H9 (cell line): ENCODE data around the gene TTLL3. TPM values are rescaled to one million over a fixed set of nuclear protein-coding genes. Genes with fewer than 3 reads are reported as not detected.

Source experiments
- DNase-seq: peaks from one replicate; pipeline ENCODE4 v3.0.0-alpha.2; 2017
- H2AFZ ChIP-seq: one replicate; pipeline ENCODE4 v1.6.1; 2013; ENCODE audit warnings: mild to moderate bottlenecking, low read length, control low read depth, moderate library complexity
- H2AK5ac ChIP-seq: 2 replicates; pipeline ENCODE4 v1.6.1; 2013; ENCODE audit warnings: low read length, control low read depth, mixed read lengths; ENCODE audit not compliant: insufficient read length
- H2BK120ac ChIP-seq: one replicate; pipeline ENCODE4 v1.6.1; 2013; ENCODE audit warnings: low read depth, mild to moderate bottlenecking, low read length, control low read depth, inconsistent platforms; ENCODE audit not compliant: poor library complexity, severe bottlenecking
- H2BK12ac ChIP-seq: 2 replicates; pipeline ENCODE4 v1.6.1; 2013; ENCODE audit warnings: low read length, control low read depth, mixed read lengths, low read depth; ENCODE audit not compliant: insufficient read length
- H2BK15ac ChIP-seq: 2 replicates; pipeline ENCODE4 v1.6.1; 2013; ENCODE audit warnings: low read depth, low read length, control low read depth
- H2BK20ac ChIP-seq: one replicate; pipeline ENCODE4 v1.6.1; 2013; ENCODE audit warnings: low read depth, mild to moderate bottlenecking, low read length, control low read depth, inconsistent platforms; ENCODE audit not compliant: poor library complexity, severe bottlenecking
- H2BK5ac ChIP-seq: 2 replicates; pipeline ENCODE4 v1.6.1; 2013; ENCODE audit warnings: low read length, control low read depth, mixed read lengths; ENCODE audit not compliant: insufficient read length
- H3K14ac ChIP-seq: 2 replicates; pipeline ENCODE4 v1.6.1; 2013; ENCODE audit warnings: low read length, control low read depth; ENCODE audit not compliant: insufficient read depth
- H3K18ac ChIP-seq: 2 replicates; pipeline ENCODE4 v1.6.1; 2013; ENCODE audit warnings: low read depth, mild to moderate bottlenecking, mixed read lengths, low read length, control low read depth; ENCODE audit not compliant: insufficient read length
- H3K23ac ChIP-seq: 2 replicates; pipeline ENCODE4 v1.6.1; 2013; ENCODE audit warnings: low read length, control low read depth, mixed read lengths, low read depth; ENCODE audit not compliant: insufficient read length
- H3K23me2 ChIP-seq: 2 replicates; pipeline ENCODE4 v1.6.1; 2013; ENCODE audit warnings: low read depth, mild to moderate bottlenecking, mixed read lengths, low read length, control low read depth; ENCODE audit not compliant: insufficient read length, poor library complexity, severe bottlenecking
- H3K27ac ChIP-seq: 2 replicates; pipeline ENCODE4 v1.5.1; 2013; ENCODE audit warnings: low read length, control low read depth, mixed read lengths, low read depth; ENCODE audit not compliant: insufficient read length
- H3K27me3 ChIP-seq: 2 replicates; pipeline ENCODE4 v1.6.1; 2013; ENCODE audit warnings: low read length, control low read depth, inconsistent platforms; ENCODE audit not compliant: insufficient read depth
- H3K4ac ChIP-seq: 2 replicates; pipeline ENCODE4 v1.6.1; 2013; ENCODE audit warnings: low read depth, mild to moderate bottlenecking, control low read depth, inconsistent platforms, low read length, moderate library complexity
- H3K4me1 ChIP-seq: 2 replicates; pipeline ENCODE4 v1.6.1; 2013; ENCODE audit warnings: low read length, control low read depth, inconsistent platforms; ENCODE audit not compliant: insufficient read depth
- H3K4me2 ChIP-seq: 2 replicates; pipeline ENCODE4 v1.6.1; 2013; ENCODE audit warnings: low read length, control low read depth, mixed read lengths; ENCODE audit not compliant: insufficient read length, insufficient read depth
- H3K56ac ChIP-seq: 2 replicates; pipeline ENCODE4 v1.6.1; 2013; ENCODE audit warnings: low read depth, mild to moderate bottlenecking, mixed read lengths, low read length, control low read depth; ENCODE audit not compliant: insufficient read length
- H3K79me1 ChIP-seq: 2 replicates; pipeline ENCODE4 v1.6.1; 2013; ENCODE audit warnings: low read depth, mild to moderate bottlenecking, moderate library complexity, low read length, control low read depth, inconsistent platforms; ENCODE audit not compliant: insufficient read depth, poor library complexity, severe bottlenecking
- H3K79me2 ChIP-seq: 2 replicates; pipeline ENCODE4 v1.6.1; 2013; ENCODE audit warnings: low read length, control low read depth, inconsistent platforms; ENCODE audit not compliant: insufficient read depth
- H3K9ac ChIP-seq: 2 replicates; pipeline ENCODE4 v1.6.1; 2013; ENCODE audit warnings: low read length, control low read depth, mixed read lengths; ENCODE audit not compliant: insufficient read length; ENCODE audit errors: extremely low read depth
- H3K9me3 ChIP-seq: one replicate; pipeline ENCODE4 v1.6.1; 2013; ENCODE audit warnings: low read depth, low read length, inconsistent platforms; ENCODE audit not compliant: control insufficient read depth
- H3T11ph ChIP-seq: one replicate; pipeline ENCODE4 v1.6.1; 2013; ENCODE audit warnings: mild to moderate bottlenecking, low read length, control low read depth, inconsistent platforms
- H4K20me1 ChIP-seq: one replicate; pipeline ENCODE4 v1.6.1; 2013; ENCODE audit not compliant: control insufficient read depth, insufficient read length, insufficient read depth
- H4K5ac ChIP-seq: 2 replicates; pipeline ENCODE4 v1.6.1; 2013; ENCODE audit warnings: low read depth, mild to moderate bottlenecking, mixed read lengths, low read length, control low read depth; ENCODE audit not compliant: insufficient read length
- H4K8ac ChIP-seq: replicated peaks from 2 replicates; pipeline ENCODE4 v1.6.1; 2013; ENCODE audit warnings: low read length, control low read depth, mixed read lengths, low read depth; ENCODE audit not compliant: insufficient read length
- H4K91ac ChIP-seq: 2 replicates; pipeline ENCODE4 v1.6.1; 2013; ENCODE audit warnings: low read depth, mild to moderate bottlenecking, moderate library complexity, mixed read lengths, low read length, control low read depth; ENCODE audit not compliant: insufficient read length
- H3K27ac Mint-ChIP-seq, 3 experiments: 2 replicates in 2 of 3; 3 replicates in 1 of 3; pipeline ENCODE4 v1.8.0; 2020 to 2021; ENCODE audit warnings: mixed read lengths in 3 of 3, mild to moderate bottlenecking in 1 of 3, moderate library complexity in 1 of 3
- H3K27me3 Mint-ChIP-seq: 2 replicates; pipeline ENCODE4 v1.8.0; 2021; ENCODE audit warnings: low read depth, mild to moderate bottlenecking, moderate library complexity, mixed read lengths
- H3K36me3 Mint-ChIP-seq, 3 experiments: 2 replicates in 2 of 3; 3 replicates in 1 of 3; pipeline ENCODE4 v1.8.0; 2020 to 2021; ENCODE audit warnings: low read depth in 3 of 3, mixed read lengths in 3 of 3; ENCODE audit not compliant: insufficient read depth in 1 of 3
- H3K4me1 Mint-ChIP-seq, 2 experiments: 2 replicates each; pipeline ENCODE4 v1.8.0; 2020; ENCODE audit warnings: mixed read lengths in 2 of 2
- H3K4me3 Mint-ChIP-seq, 2 experiments: 2 replicates in 1 of 2; 3 replicates in 1 of 2; pipeline ENCODE4 v1.8.0; 2020 to 2021; ENCODE audit warnings: mild to moderate bottlenecking in 2 of 2, mixed read lengths in 2 of 2, moderate library complexity in 1 of 2
- H3K9me3 Mint-ChIP-seq, 2 experiments: 2 replicates in 1 of 2; 3 replicates in 1 of 2; pipeline ENCODE4 v1.8.0; 2020; ENCODE audit warnings: mild to moderate bottlenecking in 2 of 2, mixed read lengths in 2 of 2, moderate library complexity in 1 of 2
- WGBS: extraction: QIAGEN DNeasy Blood & Tissue Kit; methylation state at CpG from one replicate; pipeline ENCODE4 v1.1.7; 2013; ENCODE audit warnings: missing lambda C conversion rate, low lambda C conversion rate, mixed read lengths; ENCODE audit not compliant: insufficient read length; ENCODE audit errors: extremely low coverage; 5-methylcytosine and 5-hydroxymethylcytosine counted together
- total RNA-seq: library from RNA; stranded (reverse); gene quantifications from 2 replicates; pipeline ENCODE4 v1.2.1, GENCODE V29; 2021
- TF ChIP-seq, protein P1 (sequence below): fragments of 200-600 bp; sonication (generic); conservative IDR thresholded peaks from 3 replicates; pipeline ENCODE4 v1.8.0; 2021; ENCODE audit warnings: antibody characterized with exemption, mild to moderate bottlenecking

The TTLL3 gene
- total RNA-seq, 1 experiment from 2014 or later, result 14.4 TPM

DNA sequence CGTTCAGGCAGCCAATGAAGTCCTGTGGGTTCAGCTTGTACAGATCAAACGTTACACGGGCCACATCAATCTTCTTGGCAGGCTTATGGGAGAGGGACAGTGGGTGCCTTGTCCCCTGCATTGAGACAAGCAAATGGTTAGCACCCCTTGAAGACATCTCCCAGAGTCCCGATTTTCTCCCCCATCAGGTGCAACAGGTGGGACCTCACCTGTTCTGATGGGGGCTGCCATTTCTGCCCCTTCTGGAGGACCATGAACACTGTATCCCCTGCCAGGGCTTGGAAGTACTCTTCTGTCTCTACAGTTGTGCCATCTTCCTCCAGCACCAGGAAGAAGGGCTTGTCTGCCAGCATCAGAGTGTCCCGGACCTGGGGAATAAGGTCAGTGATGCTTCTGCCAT is 59.9 kb downstream of the TTLL3 start:
- no peak overlapping the region for H3K4me2 ChIP-seq
- no peak overlapping the region for H2BK120ac ChIP-seq
- Mint-ChIP-seq H3K27me3 (peaks cover 8% of the 10 kb centered on the region), H3K36me3 (no peaks in the 10 kb centered on the region), H3K27ac (no peak overlapping the region), H3K4me3 (no peak overlapping the region), H3K4me1 (no peaks in the 10 kb centered on the region), H3K9me3 (no peaks in the 10 kb centered on the region)
- no peak overlapping the region for H3T11ph ChIP-seq
- no peaks in the 10 kb centered on the region for H3K79me1 ChIP-seq
- no peak overlapping the region for H2BK12ac ChIP-seq
- H4K5ac ChIP-seq, result no peak overlapping the region
- H4K91ac ChIP-seq, result no peak overlapping the region
- H3K9ac ChIP-seq, result no peak overlapping the region
- no peak for DNase-seq
- no peak overlapping the region for H3K18ac ChIP-seq
- no peak overlapping the region for H3K4ac ChIP-seq
- TF ChIP-seq, protein P1, sequence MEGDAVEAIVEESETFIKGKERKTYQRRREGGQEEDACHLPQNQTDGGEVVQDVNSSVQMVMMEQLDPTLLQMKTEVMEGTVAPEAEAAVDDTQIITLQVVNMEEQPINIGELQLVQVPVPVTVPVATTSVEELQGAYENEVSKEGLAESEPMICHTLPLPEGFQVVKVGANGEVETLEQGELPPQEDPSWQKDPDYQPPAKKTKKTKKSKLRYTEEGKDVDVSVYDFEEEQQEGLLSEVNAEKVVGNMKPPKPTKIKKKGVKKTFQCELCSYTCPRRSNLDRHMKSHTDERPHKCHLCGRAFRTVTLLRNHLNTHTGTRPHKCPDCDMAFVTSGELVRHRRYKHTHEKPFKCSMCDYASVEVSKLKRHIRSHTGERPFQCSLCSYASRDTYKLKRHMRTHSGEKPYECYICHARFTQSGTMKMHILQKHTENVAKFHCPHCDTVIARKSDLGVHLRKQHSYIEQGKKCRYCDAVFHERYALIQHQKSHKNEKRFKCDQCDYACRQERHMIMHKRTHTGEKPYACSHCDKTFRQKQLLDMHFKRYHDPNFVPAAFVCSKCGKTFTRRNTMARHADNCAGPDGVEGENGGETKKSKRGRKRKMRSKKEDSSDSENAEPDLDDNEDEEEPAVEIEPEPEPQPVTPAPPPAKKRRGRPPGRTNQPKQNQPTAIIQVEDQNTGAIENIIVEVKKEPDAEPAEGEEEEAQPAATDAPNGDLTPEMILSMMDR, result no peak
- H3K56ac ChIP-seq, result no peak overlapping the region
- no peak overlapping the region for H2BK15ac ChIP-seq
- no CpG with 5 or more reads among the region's 5 CpGs for WGBS
- H3K27me3 ChIP-seq, result no peaks in the 10 kb centered on the region
- H3K27ac ChIP-seq, result no peak overlapping the region
- no peaks in the 10 kb centered on the region for H4K20me1 ChIP-seq
- no peak overlapping the region for H2BK20ac ChIP-seq
- no peaks in the 10 kb centered on the region for H3K23me2 ChIP-seq
- H3K23ac ChIP-seq, result no peak overlapping the region
- H3K14ac ChIP-seq, result no peak overlapping the region; the same call in 1 of the 2 replicates
- H3K79me2 ChIP-seq, result no peaks in the 10 kb centered on the region
- no peak overlapping the region for H2AFZ ChIP-seq
- no peak overlapping the region for H2AK5ac ChIP-seq
- H3K9me3 ChIP-seq, result no peaks in the 10 kb centered on the region
- no peak overlapping the region for H4K8ac ChIP-seq
- H2BK5ac ChIP-seq, result no peak overlapping the region
- H3K4me1 ChIP-seq, result no peaks in the 10 kb centered on the region
